Keratinocyte (primary cell): Measurements from ENCODE around the gene SPATA4. TPM values are rescaled to one million over a fixed set of nuclear protein-coding genes. Genes with fewer than 3 reads are reported as not detected.

Experiments
- DNase-seq: peaks from one replicate; pipeline ENCODE4 v3.0.0-alpha.2; 2011; ENCODE audit warnings: low read depth, missing footprints, low spot score
- FAIRE-seq: peaks from 2 replicates; lab custom pipeline; 2011; peaks lifted over from hg19 to GRCh38; lab: Jason Lieb, UNC
- H2AFZ ChIP-seq: 2 replicates; pipeline ENCODE4 v1.6.0; 2012; ENCODE audit warnings: low read length, control low read depth, inconsistent platforms; ENCODE audit not compliant: control insufficient read depth
- H3K27ac ChIP-seq: 2 replicates; pipeline ENCODE4 v1.5.1; 2011; ENCODE audit warnings: low read length; ENCODE audit not compliant: control insufficient read depth, insufficient read depth
- H3K27me3 ChIP-seq: 3 replicates; pipeline ENCODE4 v1.6.0; 2011; ENCODE audit warnings: low read length; ENCODE audit not compliant: control insufficient read depth, insufficient read depth; ENCODE audit errors: extremely low read depth
- H3K36me3 ChIP-seq, 2 experiments: 2 replicates in 1 of 2; 3 replicates in 1 of 2; pipeline ENCODE4 v1.5.1; 2011; ENCODE audit warnings: low read length in 2 of 2, mild to moderate bottlenecking in 1 of 2; ENCODE audit not compliant: control insufficient read depth in 2 of 2, insufficient read depth in 2 of 2; ENCODE audit errors: extremely low read depth in 1 of 2
- H3K4me1 ChIP-seq: 3 replicates; pipeline ENCODE4 v1.5.1; 2011; ENCODE audit warnings: low read length; ENCODE audit not compliant: control insufficient read depth, insufficient read depth; ENCODE audit errors: extremely low read depth
- H3K4me2 ChIP-seq: 3 replicates; pipeline ENCODE4 v1.6.0; 2011; ENCODE audit warnings: low read depth, low read length; ENCODE audit not compliant: control insufficient read depth, insufficient read depth; ENCODE audit errors: extremely low read depth
- H3K4me3 ChIP-seq, 3 experiments: fragments of 200-600 bp in 1 of 3; sonication (generic) in 1 of 3; 2 replicates in 2 of 3; 3 replicates in 1 of 3; pipeline ENCODE4 v1.5.1; 2011 to 2016; ENCODE audit warnings: low read length in 3 of 3, mild to moderate bottlenecking in 3 of 3, control low read depth in 2 of 3, inconsistent platforms in 1 of 3, low read depth in 1 of 3, mixed read lengths in 1 of 3, mixed run types in 1 of 3, moderate library complexity in 1 of 3; ENCODE audit not compliant: control insufficient read depth in 2 of 3, insufficient read depth in 2 of 3; ENCODE audit errors: extremely low read depth in 1 of 3
- H3K79me2 ChIP-seq: 2 replicates; pipeline ENCODE4 v1.6.0; 2012; ENCODE audit warnings: low read length; ENCODE audit not compliant: control insufficient read depth, insufficient read depth
- H3K9ac ChIP-seq: 3 replicates; pipeline ENCODE4 v1.6.0; 2011; ENCODE audit warnings: low read length; ENCODE audit not compliant: control insufficient read depth, insufficient read depth; ENCODE audit errors: extremely low read depth
- H3K9me1 ChIP-seq: 3 replicates; pipeline ENCODE4 v1.6.0; 2011; ENCODE audit warnings: low read length; ENCODE audit not compliant: control insufficient read depth, insufficient read depth; ENCODE audit errors: extremely low read depth
- H3K9me3 ChIP-seq: 2 replicates; pipeline ENCODE4 v1.5.1; 2012; ENCODE audit warnings: low read depth, low read length; ENCODE audit not compliant: control insufficient read depth
- H4K20me1 ChIP-seq: 3 replicates; pipeline ENCODE4 v1.6.0; 2011; ENCODE audit warnings: low read length; ENCODE audit not compliant: control insufficient read depth, insufficient read depth; ENCODE audit errors: extremely low read depth
- CTCF ChIP-seq, 3 experiments: IDR thresholded peaks in 1 of 3; conservative IDR thresholded peaks in 1 of 3; optimal IDR thresholded peaks in 1 of 3; 2 replicates in 2 of 3; 3 replicates in 1 of 3; pipeline versions ENCODE3 to v1.5.1; 2011; ENCODE audit warnings: low read length in 3 of 3, mild to moderate bottlenecking in 3 of 3, moderate library complexity in 2 of 3, control low read depth in 1 of 3, inconsistent platforms in 1 of 3; ENCODE audit not compliant: insufficient read depth in 2 of 3; ENCODE audit errors: extremely low read depth in 1 of 3
- EZH2 ChIP-seq: IDR thresholded peaks from one replicate; pipeline ENCODE4 v1.6.1; 2012; ENCODE audit warnings: inconsistent platforms, mild to moderate bottlenecking, low read length, moderate library complexity
- dilution Hi-C: fragments of 300-500 bp; cut with MboI; formaldehyde crosslinking; loops from one replicate; pipeline ENCODE4 v1.7.0; 2020; ENCODE audit warnings: low sequenced_read_pairs; ENCODE audit not compliant: extremely low pct_ligation_motif_present
- polyA plus RNA-seq, 5 experiments: library from polyadenylated mRNA; depleted of rRNA in 3 of 5; stranded (reverse) in 3 of 5; stranded (forward) in 1 of 5; unstranded in 1 of 5; fragments of >200 nt; gene quantifications; 1 replicate in 1 of 5; 2 replicates in 3 of 5; 3 replicates in 1 of 5; pipeline versions ENCODE4 v1.2.1 to v1.2.3, GENCODE V29; 2011 to 2012; ENCODE audit warnings: missing spikeins in 2 of 5, low read depth in 1 of 5, low replicate concordance in 1 of 5

Gene SPATA4
- polyA plus RNA-seq, 1 donor (not counting 4 experiments of a cell fraction or from before 2014, with no cell fraction given): 0.12 TPM

- H3K9me3 ChIP-seq: no peaks in the 10 kb centered on the region
- TF ChIP-seq EZH2: no peak
- TF ChIP-seq CTCF (optimal IDR thresholded peaks at IDR 0.05 in 1 of 3, IDR thresholded peaks at IDR 0.05 in 1 of 3, conservative IDR thresholded peaks at IDR 0.05 in 1 of 3; ENCODE audit: extremely low read depth in 1 of 3, insufficient read depth in 2 of 3, low read length in 3 of 3): no peak
- dilution Hi-C loops: no loop called here
- no peaks in the 10 kb centered on the region for H3K4me1 ChIP-seq
- no peak overlapping the region for H3K27ac ChIP-seq
- no peaks in the 10 kb centered on the region for H3K27me3 ChIP-seq
- no peak for FAIRE-seq
- H3K9ac ChIP-seq: no peak overlapping the region
- no peaks in the 10 kb centered on the region for H4K20me1 ChIP-seq
- H3K4me3 ChIP-seq: no peak overlapping the region
- H3K79me2 ChIP-seq: no peaks in the 10 kb centered on the region
- H3K4me2 ChIP-seq: no peak overlapping the region
- H3K36me3 ChIP-seq: no peaks in the 10 kb centered on the region
- DNase-seq: no peak
- no peak overlapping the region for H2AFZ ChIP-seq
- no peaks in the 10 kb centered on the region for H3K9me1 ChIP-seq
Measured at GRCh38 chr4:176230836-176231235, 35.5 kb upstream of the SPATA4 start.

GRCh38 chr4:176229645-176230044 is 34.3 kb upstream of the SPATA4 start:
- no peak for DNase-seq
- H3K9ac ChIP-seq: no peak overlapping the region
- H2AFZ ChIP-seq: no peak overlapping the region
- H3K9me1 ChIP-seq: no peaks in the 10 kb centered on the region
- H3K4me3 ChIP-seq: no peak overlapping the region
- no peak for TF ChIP-seq EZH2
- TF ChIP-seq CTCF (optimal IDR thresholded peaks at IDR 0.05 in 1 of 3, IDR thresholded peaks at IDR 0.05 in 1 of 3, conservative IDR thresholded peaks at IDR 0.05 in 1 of 3; ENCODE audit: extremely low read depth in 1 of 3, insufficient read depth in 2 of 3, low read length in 3 of 3): no peak
- H4K20me1 ChIP-seq: no peaks in the 10 kb centered on the region
- no peaks in the 10 kb centered on the region for H3K36me3 ChIP-seq
- H3K4me2 ChIP-seq: no peak overlapping the region
- H3K79me2 ChIP-seq: no peaks in the 10 kb centered on the region
- H3K4me1 ChIP-seq: no peaks in the 10 kb centered on the region
- H3K27ac ChIP-seq: no peak overlapping the region
- H3K9me3 ChIP-seq: no peaks in the 10 kb centered on the region
- FAIRE-seq: no peak
- H3K27me3 ChIP-seq: no peaks in the 10 kb centered on the region
- dilution Hi-C loops: no loop called here
